HG03342 (cell line): ENCODE measurements around the gene ADPRHL1.

Experiments
- ATAC-seq: cut with Tn5 transposase; IDR thresholded peaks from one replicate; pipeline ENCODE4 v1.9.1; 2021; ENCODE audit warnings: mild to moderate bottlenecking, moderate library complexity; ENCODE audit not compliant: unreplicated experiment

Gene ADPRHL1

GRCh38 chr13:113452942-113453901, at the start of gene ADPRHL1:
Gene ADPRHL1 (minus strand): TSS chr13:113453488. CDS start chr13:113453437, 51 bp downstream.
- ATAC-seq = no peak

DNA sequence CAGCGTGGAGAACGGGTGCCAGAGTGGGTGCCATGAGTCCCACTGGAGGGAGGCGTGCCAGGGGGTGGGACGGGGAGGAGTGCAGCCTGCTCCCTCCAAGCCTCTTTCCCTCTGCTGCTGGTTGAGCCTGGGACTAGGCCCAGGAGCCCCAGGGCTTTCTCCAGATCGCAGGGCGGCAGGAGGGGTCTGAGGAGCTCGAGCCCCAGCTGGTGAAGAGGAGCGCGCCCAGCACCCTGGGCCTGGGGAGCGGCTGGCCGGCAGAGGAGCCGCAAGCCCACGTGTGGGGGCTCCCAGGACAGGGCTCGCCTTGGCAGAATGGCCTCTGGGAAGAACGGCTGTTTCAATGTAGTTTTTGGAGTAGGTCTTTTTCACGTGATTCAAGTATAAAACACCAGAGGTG, 49.4 kb upstream of the ADPRHL1 start:
- no peak for ATAC-seq

DNA sequence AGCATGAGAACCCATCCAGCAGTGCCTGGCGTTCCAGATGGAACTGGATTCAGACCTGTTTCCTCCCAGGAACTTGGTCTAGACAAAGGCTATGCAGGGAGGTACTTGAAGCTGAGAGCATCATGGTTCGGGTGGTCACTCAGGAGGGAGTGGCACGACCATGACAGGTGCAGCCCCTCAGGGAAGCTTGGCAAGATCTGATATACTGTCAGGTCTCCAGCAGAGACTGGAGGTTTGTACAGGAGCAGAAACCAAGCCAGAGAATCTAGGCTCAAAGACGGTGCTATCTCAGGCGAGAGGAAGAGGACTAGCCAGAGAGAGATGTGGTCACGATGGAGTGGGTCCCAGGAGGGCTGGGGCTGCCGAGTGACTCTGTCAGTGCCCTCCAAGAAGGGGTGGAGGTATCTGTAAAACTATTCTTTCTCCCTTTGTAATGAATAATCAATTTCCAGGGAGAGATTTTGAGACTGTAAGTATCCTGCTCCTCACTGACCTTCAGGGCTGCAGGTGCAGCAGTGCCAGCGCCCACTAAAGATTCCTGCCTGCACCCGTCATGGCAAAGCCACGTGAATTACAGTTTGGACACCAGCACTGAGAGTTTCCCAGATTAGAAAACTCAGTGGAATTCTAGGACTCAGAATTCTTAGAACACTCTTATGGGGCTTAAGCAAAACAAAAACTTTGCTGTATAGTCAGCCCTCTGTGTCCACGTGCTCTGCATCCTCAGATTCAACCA, 47.4 kb upstream of the ADPRHL1 start:
- ATAC-seq = no peak

GRCh38 chr13:113499936-113500335, 46.6 kb upstream of the ADPRHL1 start:
- no peak for ATAC-seq

DNA sequence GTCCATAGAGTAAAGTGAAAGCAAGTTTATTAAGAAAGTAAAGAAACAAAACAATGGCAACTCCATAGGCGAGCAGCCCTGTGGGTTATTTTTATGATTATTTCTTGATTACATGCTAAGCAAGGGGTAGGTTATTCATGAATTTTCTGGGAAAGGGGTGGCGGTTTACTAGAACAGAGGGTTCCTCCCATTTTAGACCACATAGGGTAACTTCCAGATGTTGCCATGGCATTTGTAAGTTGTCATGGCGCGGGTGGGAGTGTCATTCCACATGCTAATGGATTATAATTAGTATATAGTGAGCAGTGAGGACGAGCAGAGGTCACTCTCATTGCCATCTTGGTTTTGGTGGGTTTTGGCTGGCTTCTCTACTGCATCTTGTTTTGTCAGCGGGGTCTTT, 45.6 kb upstream of the ADPRHL1 start:
- no peak for ATAC-seq

DNA sequence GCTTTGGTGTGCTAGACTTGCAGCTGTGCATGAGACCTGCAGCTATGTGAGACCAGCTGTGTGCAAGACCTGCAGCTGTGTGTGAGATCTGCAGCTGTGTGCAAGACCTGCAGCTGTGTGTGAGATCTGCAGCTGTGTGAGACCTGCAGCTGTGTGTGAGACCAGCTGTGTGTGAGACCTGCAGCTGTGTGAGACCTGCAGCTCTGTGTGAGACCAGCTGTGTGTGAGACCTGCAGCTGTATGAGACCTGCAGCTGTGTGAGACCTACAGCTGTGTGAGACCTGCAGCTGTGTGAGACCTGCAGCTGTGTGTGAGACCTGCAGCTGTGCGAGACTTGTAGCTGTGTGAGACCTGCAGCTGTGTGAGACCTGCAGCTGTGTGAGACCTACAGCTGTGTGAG, 43.9 kb upstream of the ADPRHL1 start:
- no peak for ATAC-seq

DNA sequence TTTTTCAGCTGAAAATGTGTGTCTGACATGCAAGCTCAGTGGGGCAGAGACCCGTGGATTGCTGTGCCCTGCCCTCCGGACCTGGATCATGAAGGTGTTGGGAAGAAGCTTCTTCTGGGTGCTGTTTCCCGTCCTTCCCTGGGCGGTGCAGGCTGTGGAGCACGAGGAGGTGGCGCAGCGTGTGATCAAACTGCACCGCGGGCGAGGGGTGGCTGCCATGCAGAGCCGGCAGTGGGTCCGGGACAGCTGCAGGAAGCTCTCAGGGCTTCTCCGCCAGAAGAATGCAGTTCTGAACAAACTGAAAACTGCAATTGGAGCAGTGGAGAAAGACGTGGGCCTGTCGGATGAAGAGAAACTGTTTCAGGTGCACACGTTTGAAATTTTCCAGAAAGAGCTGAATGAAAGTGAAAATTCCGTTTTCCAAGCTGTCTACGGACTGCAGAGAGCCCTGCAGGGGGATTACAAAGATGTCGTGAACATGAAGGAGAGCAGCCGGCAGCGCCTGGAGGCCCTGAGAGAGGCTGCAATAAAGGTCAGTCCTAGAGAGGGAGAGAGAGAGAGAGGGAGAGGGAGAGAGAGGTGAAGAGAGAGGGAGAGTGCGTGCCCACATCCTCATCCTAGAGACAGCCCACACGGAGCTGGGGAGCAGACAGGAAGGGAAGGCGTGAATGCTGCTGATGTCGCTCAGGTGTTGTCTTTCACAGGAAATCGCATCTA, 42.4 kb upstream of the ADPRHL1 start:
- ATAC-seq = no peak

GRCh38 chr13:113493315-113493951, 40.1 kb upstream of the ADPRHL1 start:
- peak; percentile 17 for ATAC-seq

DNA sequence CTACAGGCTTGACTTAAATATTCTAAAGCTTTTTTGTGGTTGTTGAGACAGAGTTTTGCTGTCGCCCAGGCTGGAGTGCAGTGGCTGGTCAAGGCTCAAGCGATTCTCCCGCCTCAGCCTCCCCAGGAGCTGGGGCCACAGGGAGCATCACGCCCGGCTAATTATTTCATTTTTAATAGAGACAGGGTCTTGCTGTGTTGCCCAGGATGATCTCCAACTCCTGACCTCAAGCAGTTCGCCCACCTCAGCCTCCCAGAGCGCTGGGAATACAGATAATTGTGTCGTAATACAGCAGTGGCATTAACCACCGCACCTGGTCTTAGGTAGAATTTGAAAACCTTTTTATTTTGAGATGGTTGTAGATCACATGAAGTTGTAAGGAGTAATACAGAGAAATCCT, 38.7 kb upstream of the ADPRHL1 start:
- ATAC-seq = no peak

- no peak for ATAC-seq
Measured at GRCh38 chr13:113491418-113491883, 38.2 kb upstream of the ADPRHL1 start.

DNA sequence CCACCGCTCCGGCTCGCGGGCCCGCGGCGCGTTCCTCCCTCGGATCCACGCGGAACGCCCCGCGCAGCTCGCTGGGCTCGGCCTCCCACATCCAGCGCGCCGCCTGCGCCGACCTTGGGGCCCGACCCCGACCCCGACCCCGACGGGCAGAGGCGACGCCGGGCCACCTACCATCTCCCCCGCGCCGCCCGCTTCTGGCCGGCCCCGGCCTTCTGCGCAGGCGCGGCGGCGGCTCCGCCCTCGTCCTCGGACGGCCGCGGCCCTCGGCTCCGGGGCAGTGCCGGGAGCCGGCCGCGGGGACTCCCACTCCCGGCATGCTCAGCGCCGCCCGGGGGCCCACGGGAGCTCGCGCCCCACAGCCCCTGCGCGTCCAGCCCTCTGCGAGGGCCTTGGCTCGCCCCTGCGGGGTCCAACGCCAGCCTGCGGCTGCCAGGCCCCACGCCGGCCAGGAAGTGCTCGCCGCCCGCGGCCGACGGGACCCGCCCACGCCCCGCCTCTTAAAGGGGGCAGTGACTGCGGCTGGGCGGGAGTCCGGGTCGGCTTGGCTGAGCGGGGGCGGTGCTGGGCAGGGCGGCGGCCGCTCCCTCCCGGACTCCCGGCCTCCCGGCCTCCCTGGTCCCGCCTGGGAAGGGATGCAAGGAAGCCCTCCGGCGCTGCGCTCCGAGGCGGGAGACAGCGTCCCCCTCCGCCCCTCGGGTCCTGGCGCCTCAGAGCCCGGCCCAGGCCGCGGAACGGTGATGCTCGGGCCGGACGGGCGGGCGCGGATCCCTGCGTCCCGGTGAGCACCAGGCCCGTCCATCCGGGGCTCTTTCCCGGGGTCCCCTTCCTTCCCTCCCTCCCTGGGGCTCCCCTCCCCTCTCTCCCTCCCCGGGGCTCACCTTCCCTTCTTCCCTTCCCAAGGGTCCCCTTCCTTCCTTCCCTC, 37.5 kb upstream of the ADPRHL1 start, which contains the start of gene DCUN1D2:
Gene DCUN1D2, minus strand, starts transcription at position 216 of the 922 bp plus-strand sequence. Its CDS starts 42 bp downstream, at position 174.
- ATAC-seq = peak; percentile 78

- ATAC-seq = peak; percentile 15
Measured at GRCh38 chr13:113489549-113490495, 36.5 kb upstream of the ADPRHL1 start.

- ATAC-seq = no peak
Measured at GRCh38 chr13:113489171-113489548, 35.9 kb upstream of the ADPRHL1 start.

GRCh38 chr13:113488283-113488682, 35.0 kb upstream of the ADPRHL1 start:
- no peak for ATAC-seq

DNA sequence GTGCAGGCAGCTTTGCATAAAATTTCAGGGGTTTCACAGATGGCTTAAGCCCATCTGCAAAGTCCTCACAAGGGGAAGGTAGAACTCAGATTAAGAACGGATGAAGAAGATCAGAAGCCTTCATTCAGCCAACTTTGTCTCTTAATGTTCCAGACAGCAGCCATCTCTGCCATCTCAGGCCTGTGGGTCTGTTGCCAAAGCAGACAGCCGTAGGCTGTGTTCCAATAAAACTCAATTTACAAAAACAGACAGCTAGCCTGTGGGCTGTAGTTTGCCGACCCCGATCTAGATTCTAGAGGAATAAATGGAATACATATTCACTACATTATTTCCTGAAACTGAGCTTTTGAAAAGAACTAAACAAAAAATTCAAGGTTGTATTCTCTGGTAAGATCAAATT, 33.4 kb upstream of the ADPRHL1 start:
- ATAC-seq = no peak

- ATAC-seq = no peak
Measured at GRCh38 chr13:113485545-113485944, 32.3 kb upstream of the ADPRHL1 start.

GRCh38 chr13:113483504-113484293, 30.4 kb upstream of the ADPRHL1 start:
- no peak for ATAC-seq

- ATAC-seq = no peak
Measured at GRCh38 chr13:113483081-113483480, 29.8 kb upstream of the ADPRHL1 start.
